ENCODE results near the gene ARL4A. TPM values are rescaled to one million over a fixed set of nuclear protein-coding genes. Genes with fewer than 3 reads are reported as not detected.
A peak's percentile ranks its signal among the peaks of the same experiment; 100 is the strongest.
"Not testable (repeated sequence)": the region's sequence is repeated elsewhere in the genome, so short reads cannot be mapped to it uniquely, and the experiment has no call there.

The ARL4A gene
- total RNA-seq, 1 donor, result 25.3 TPM

- peaks cover 3% of the 10 kb centered on the region for H3K4me1 ChIP-seq (ENCODE audit: insufficient read depth, low read length)
- no peak overlapping the region for H3K4me2 ChIP-seq (ENCODE audit: insufficient read depth, low read length)
- H4K20me1 ChIP-seq (ENCODE audit: insufficient read depth, low read length), result no peaks in the 10 kb centered on the region
- TF ChIP-seq, protein P1, sequence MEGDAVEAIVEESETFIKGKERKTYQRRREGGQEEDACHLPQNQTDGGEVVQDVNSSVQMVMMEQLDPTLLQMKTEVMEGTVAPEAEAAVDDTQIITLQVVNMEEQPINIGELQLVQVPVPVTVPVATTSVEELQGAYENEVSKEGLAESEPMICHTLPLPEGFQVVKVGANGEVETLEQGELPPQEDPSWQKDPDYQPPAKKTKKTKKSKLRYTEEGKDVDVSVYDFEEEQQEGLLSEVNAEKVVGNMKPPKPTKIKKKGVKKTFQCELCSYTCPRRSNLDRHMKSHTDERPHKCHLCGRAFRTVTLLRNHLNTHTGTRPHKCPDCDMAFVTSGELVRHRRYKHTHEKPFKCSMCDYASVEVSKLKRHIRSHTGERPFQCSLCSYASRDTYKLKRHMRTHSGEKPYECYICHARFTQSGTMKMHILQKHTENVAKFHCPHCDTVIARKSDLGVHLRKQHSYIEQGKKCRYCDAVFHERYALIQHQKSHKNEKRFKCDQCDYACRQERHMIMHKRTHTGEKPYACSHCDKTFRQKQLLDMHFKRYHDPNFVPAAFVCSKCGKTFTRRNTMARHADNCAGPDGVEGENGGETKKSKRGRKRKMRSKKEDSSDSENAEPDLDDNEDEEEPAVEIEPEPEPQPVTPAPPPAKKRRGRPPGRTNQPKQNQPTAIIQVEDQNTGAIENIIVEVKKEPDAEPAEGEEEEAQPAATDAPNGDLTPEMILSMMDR (IDR thresholded peaks at IDR 0.05; ENCODE audit: extremely low read depth, low read depth, low read length), result no peak
- DNase-seq (ENCODE audit: insufficient read length, low spot score, missing footprints), result peak; percentile 2
- H2AFZ ChIP-seq (ENCODE audit: low read length), result no peak overlapping the region
- H3K4me3 ChIP-seq (ENCODE audit: insufficient read depth, low read length), result no peak overlapping the region
- no peak overlapping the region for H3K27ac ChIP-seq (ENCODE audit: low read depth, low read length)
- no peaks in the 10 kb centered on the region for H3K36me3 ChIP-seq (ENCODE audit: insufficient read depth, low read length)
- H3K79me2 ChIP-seq (ENCODE audit: insufficient read depth, low read length), result no peaks in the 10 kb centered on the region
- no peaks in the 10 kb centered on the region for H3K9me3 ChIP-seq (ENCODE audit: low read depth, low read length)
- H3K27me3 ChIP-seq (ENCODE audit: insufficient read depth, low read length), result no peaks in the 10 kb centered on the region
Observed at GRCh38 chr7:12670000-12670729, 17.3 kb upstream of the ARL4A start.

GRCh38 chr7:12670743-12671520 is 16.5 kb upstream of the ARL4A start:
- no peaks in the 10 kb centered on the region for H3K36me3 ChIP-seq (ENCODE audit: insufficient read depth, low read length)
- H3K4me3 ChIP-seq (ENCODE audit: insufficient read depth, low read length), result no peak overlapping the region
- DNase-seq (ENCODE audit: insufficient read length, low spot score, missing footprints), result no peak
- H3K4me1 ChIP-seq (ENCODE audit: insufficient read depth, low read length), result peaks cover 3% of the 10 kb centered on the region
- TF ChIP-seq, protein P1 (IDR thresholded peaks at IDR 0.05; ENCODE audit: extremely low read depth, low read depth, low read length), result no peak
- H3K27ac ChIP-seq (ENCODE audit: low read depth, low read length), result no peak overlapping the region
- no peaks in the 10 kb centered on the region for H3K9me3 ChIP-seq (ENCODE audit: low read depth, low read length)
- no peaks in the 10 kb centered on the region for H3K27me3 ChIP-seq (ENCODE audit: insufficient read depth, low read length)
- H4K20me1 ChIP-seq (ENCODE audit: insufficient read depth, low read length), result no peaks in the 10 kb centered on the region
- no peaks in the 10 kb centered on the region for H3K79me2 ChIP-seq (ENCODE audit: insufficient read depth, low read length)
- H3K4me2 ChIP-seq (ENCODE audit: insufficient read depth, low read length), result no peak overlapping the region
- H2AFZ ChIP-seq (ENCODE audit: low read length), result no peak overlapping the region

DNA sequence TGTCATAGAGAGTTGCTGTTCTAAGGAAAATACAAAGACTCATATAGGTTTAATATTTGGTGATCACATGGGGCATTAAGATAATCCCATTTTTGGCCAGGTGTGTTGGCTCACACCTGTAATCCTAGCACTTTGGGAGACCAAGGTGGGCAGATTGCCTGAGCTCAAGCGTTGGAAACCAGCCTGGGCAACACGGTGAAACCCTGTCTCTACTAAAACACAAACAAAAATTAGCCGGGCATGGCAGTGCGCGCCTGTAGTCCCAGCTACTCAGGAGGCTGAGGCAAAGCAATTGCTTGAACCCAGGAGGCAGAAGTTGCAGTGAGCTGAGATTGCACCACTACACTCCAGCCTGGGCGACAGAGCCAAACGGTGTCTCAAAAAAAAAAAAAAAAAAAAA is 14.0 kb upstream of the ARL4A start:
- not testable (repeated sequence) for DNase-seq (ENCODE audit: insufficient read length, low spot score, missing footprints); H2AFZ ChIP-seq (ENCODE audit: low read length); H3K4me3 ChIP-seq (ENCODE audit: insufficient read depth, low read length); H3K4me1 ChIP-seq (ENCODE audit: insufficient read depth, low read length); H3K27me3 ChIP-seq (ENCODE audit: insufficient read depth, low read length); H4K20me1 ChIP-seq (ENCODE audit: insufficient read depth, low read length); H3K36me3 ChIP-seq (ENCODE audit: insufficient read depth, low read length); H3K4me2 ChIP-seq (ENCODE audit: insufficient read depth, low read length); H3K27ac ChIP-seq (ENCODE audit: low read depth, low read length); H3K9me3 ChIP-seq (ENCODE audit: low read depth, low read length); H3K79me2 ChIP-seq (ENCODE audit: insufficient read depth, low read length)

DNA sequence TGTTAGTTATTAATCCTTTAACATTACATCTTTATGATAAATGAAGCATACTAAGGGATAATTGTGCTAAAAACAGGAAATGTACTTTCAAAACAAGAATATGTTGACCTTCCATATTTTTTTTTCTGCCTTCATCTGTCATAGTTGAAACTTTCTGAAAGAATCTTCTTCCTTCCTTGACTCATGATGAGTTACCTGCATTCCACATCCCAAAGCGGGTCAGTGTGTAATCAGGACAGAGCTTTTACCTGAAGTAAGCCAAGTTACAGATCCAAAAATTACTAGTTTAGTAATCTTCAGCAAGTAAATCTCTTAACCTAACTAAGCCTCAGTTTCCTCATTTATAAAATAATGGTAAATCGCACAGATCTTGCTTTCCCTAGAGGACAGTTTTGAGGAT is 13.4 kb upstream of the ARL4A start:
- no peak overlapping the region for H2AFZ ChIP-seq (ENCODE audit: low read length)
- H3K4me2 ChIP-seq (ENCODE audit: insufficient read depth, low read length), result no peak overlapping the region
- H3K9me3 ChIP-seq (ENCODE audit: low read depth, low read length), result no peaks in the 10 kb centered on the region
- H3K4me1 ChIP-seq (ENCODE audit: insufficient read depth, low read length), result peaks cover 3% of the 10 kb centered on the region
- no peaks in the 10 kb centered on the region for H3K79me2 ChIP-seq (ENCODE audit: insufficient read depth, low read length)
- no peaks in the 10 kb centered on the region for H3K36me3 ChIP-seq (ENCODE audit: insufficient read depth, low read length)
- H4K20me1 ChIP-seq (ENCODE audit: insufficient read depth, low read length), result no peaks in the 10 kb centered on the region
- no peak overlapping the region for H3K27ac ChIP-seq (ENCODE audit: low read depth, low read length)
- no peak for DNase-seq (ENCODE audit: insufficient read length, low spot score, missing footprints)
- H3K4me3 ChIP-seq (ENCODE audit: insufficient read depth, low read length), result no peak overlapping the region
- H3K27me3 ChIP-seq (ENCODE audit: insufficient read depth, low read length), result no peaks in the 10 kb centered on the region
- TF ChIP-seq, protein P1 (IDR thresholded peaks at IDR 0.05; ENCODE audit: extremely low read depth, low read depth, low read length), result no peak

Data from osteoblast (primary cell).